ENCODE data around the gene SAMD1.

Gene SAMD1

GRCh38 chr19:14089662-14090508, 666 bp downstream of the SAMD1 start:
- peak; percentile 76 for DNase-seq (ENCODE audit: low spot score)

GRCh38 chr19:14089412-14089661, 1.2 kb downstream of the SAMD1 start:
- no peak for DNase-seq (ENCODE audit: low spot score)

- DNase-seq (ENCODE audit: low spot score) = no peak
These were observed 1.7 kb downstream of the SAMD1 start for GRCh38 chr19:14088634-14089411.

- no peak for DNase-seq (ENCODE audit: low spot score)
These were observed 4.5 kb downstream of the SAMD1 start for GRCh38 chr19:14086098-14086497.

GRCh38 chr19:14085309-14085995, 5.1 kb downstream of the SAMD1 start, which contains the start of gene C19orf67:
Gene C19orf67 (minus strand): TSS chr19:14085783. CDS start chr19:14085627, 156 bp downstream.
- DNase-seq (ENCODE audit: low spot score) = no peak

GRCh38 chr19:14082675-14082960, 7.9 kb downstream of the SAMD1 start:
- no peak for DNase-seq (ENCODE audit: low spot score)

GRCh38 chr19:14081797-14082674, 8.5 kb downstream of the SAMD1 start:
- no peak for DNase-seq (ENCODE audit: low spot score)

- DNase-seq (ENCODE audit: low spot score) = peak; percentile 98
These were observed 9.4 kb downstream of the SAMD1 start for GRCh38 chr19:14080887-14081796.

GRCh38 chr19:14078411-14078810, 12.1 kb downstream of the SAMD1 start:
- DNase-seq (ENCODE audit: low spot score) = no peak

- peak; percentile 65 for DNase-seq (ENCODE audit: low spot score)
These were observed 16.4 kb downstream of the SAMD1 start for GRCh38 chr19:14073925-14074838.

- peak; percentile 76 for DNase-seq (ENCODE audit: low spot score)
These were observed 17.2 kb downstream of the SAMD1 start for GRCh38 chr19:14073261-14073924.

- peak; percentile 68 for DNase-seq (ENCODE audit: low spot score)
These were observed 17.9 kb downstream of the SAMD1 start, which contains the start of gene MISP3 for GRCh38 chr19:14072535-14073260. Gene MISP3 (plus strand): TSS chr19:14072786. CDS start chr19:14073310, 524 bp downstream.

GRCh38 chr19:14070268-14071050, 20.1 kb downstream of the SAMD1 start:
- no peak for DNase-seq (ENCODE audit: low spot score)

- DNase-seq (ENCODE audit: low spot score) = no peak
These were observed 24.4 kb downstream of the SAMD1 start for GRCh38 chr19:14066134-14066533.

GRCh38 chr19:14063105-14063504, 27.4 kb downstream of the SAMD1 start:
- DNase-seq (ENCODE audit: low spot score) = no peak

- DNase-seq (ENCODE audit: low spot score) = no peak
These were observed 28.0 kb downstream of the SAMD1 start for GRCh38 chr19:14062558-14062855.

- no peak for DNase-seq (ENCODE audit: low spot score)
These were observed 28.6 kb downstream of the SAMD1 start, which contains the start of gene PALM3 for GRCh38 chr19:14061751-14062557. Gene PALM3 (minus strand): TSS chr19:14062076. CDS start chr19:14061980, 96 bp downstream.
